GM19452 (cell line): Measurements from ENCODE around the gene STH.

ENCODE experiments used
- ATAC-seq: cut with Tn5 transposase; IDR thresholded peaks from one replicate; pipeline ENCODE4 v1.9.1; 2021; ENCODE audit not compliant: unreplicated experiment

The STH gene

DNA sequence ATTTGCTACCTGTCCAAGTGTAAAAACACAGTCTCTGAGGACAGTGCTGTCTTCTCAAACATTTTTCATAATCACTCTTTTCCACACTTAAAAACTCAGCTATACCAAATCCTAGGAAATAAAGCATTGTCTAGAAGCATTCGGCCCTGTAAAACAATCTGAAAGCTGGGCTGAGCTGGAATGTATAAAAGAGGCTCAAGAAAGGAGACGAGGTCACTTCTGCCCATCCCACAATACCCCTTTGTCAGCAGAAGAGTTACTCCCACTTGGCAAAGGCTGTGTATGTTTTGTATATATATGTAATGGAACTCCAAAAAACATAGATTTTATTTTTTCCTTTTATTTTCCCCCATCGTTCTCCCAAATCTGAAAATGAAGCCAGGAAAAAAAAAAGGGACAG is 43.9 kb downstream of the STH start:
- ATAC-seq, result no peak

DNA sequence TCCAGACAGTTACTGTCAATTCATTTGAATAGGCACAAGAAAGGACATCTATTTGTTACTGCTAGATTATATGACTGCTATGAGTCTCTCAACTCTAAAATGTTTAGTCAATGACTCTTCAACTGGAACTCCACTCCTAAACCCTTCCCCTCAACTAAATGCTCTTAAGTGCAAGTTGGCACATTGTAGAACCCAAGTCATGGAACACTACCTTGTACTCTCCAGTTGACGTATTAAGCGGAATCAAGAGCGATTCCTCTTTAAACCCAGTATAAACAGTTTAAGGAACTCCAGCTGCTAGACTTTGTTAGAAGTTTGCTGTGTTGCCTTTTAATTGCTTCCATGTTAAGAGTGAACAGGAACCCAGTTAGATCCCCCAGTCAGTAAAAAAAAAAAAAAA is 44.6 kb downstream of the STH start:
- no peak for ATAC-seq

GRCh38 chr17:46044286-46044928 is 45.4 kb downstream of the STH start:
- no peak for ATAC-seq

DNA sequence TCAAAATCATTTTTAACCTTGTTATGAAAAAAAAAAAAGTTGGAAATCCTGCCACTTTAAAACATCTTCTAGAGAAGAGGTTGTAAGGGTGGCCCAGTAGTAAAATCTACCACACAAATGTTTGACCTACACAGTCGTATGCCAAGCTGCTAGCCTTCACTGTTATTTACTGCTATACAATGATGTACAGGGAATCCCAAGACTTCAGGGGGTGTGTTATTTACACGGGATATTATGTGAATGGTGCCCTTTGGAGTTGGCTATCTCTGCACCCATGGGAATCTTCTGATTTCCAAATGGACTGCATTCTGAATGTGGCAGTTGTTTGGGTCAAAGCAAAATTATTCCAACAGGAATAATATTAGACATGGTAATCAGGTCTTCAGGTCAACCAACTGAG is 45.9 kb downstream of the STH start:
- no peak for ATAC-seq

GRCh38 chr17:46045639-46046038 is 46.6 kb downstream of the STH start:
- no peak for ATAC-seq

GRCh38 chr17:46046957-46047356 is 47.9 kb downstream of the STH start:
- ATAC-seq, result no peak

DNA sequence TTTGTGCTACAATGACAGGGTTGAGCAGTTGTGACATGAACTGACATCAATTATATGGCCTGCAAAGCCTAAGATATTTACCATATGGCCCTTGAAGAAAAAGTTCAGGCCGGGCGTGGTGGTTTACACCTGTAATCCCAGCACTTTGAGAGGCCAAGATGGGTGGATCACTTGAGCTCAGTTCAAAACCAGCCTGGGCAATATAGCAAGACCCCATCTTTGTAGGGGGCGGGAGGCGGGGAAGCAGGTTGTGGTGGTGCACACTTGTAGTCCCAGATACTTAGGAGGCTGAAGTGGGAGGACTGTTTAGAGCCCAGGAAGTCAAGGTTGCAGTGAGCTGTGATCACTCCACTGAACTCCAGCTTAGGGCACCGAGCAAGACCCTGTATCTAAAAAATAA is 48.3 kb downstream of the STH start:
- ATAC-seq, result no peak

DNA sequence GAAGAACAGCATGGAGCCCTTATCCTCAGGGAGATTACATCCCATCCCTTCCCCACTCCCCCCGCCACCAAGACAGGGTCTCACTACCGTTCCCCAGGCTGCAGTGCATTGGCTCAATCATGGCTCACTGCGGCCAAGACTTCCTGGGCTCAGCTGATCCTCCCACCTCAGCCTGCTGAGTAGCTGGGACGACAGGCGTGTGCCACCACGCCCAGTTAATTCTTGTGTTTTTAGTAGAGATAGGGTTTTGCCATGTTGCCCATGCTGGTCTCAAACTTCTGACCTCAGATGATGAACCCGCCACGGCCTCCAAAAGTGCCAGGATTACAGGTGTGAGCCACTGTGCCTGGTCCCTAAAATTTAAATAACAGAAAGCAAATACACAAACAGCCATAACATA is 48.8 kb downstream of the STH start:
- ATAC-seq, result no peak
